H9 (cell line): ENCODE measurements around the gene CD300C. TPM values are rescaled to one million over a fixed set of nuclear protein-coding genes. Genes with fewer than 3 reads are reported as not detected.

Experiments
- DNase-seq: peaks from one replicate; pipeline ENCODE4 v3.0.0-alpha.2; 2017
- H2AFZ ChIP-seq: one replicate; pipeline ENCODE4 v1.6.1; 2013; ENCODE audit warnings: mild to moderate bottlenecking, low read length, control low read depth, moderate library complexity
- H2AK5ac ChIP-seq: 2 replicates; pipeline ENCODE4 v1.6.1; 2013; ENCODE audit warnings: low read length, control low read depth, mixed read lengths; ENCODE audit not compliant: insufficient read length
- H2BK120ac ChIP-seq: one replicate; pipeline ENCODE4 v1.6.1; 2013; ENCODE audit warnings: low read depth, mild to moderate bottlenecking, low read length, control low read depth, inconsistent platforms; ENCODE audit not compliant: poor library complexity, severe bottlenecking
- H2BK12ac ChIP-seq: 2 replicates; pipeline ENCODE4 v1.6.1; 2013; ENCODE audit warnings: low read length, control low read depth, mixed read lengths, low read depth; ENCODE audit not compliant: insufficient read length
- H2BK15ac ChIP-seq: 2 replicates; pipeline ENCODE4 v1.6.1; 2013; ENCODE audit warnings: low read depth, low read length, control low read depth
- H2BK20ac ChIP-seq: one replicate; pipeline ENCODE4 v1.6.1; 2013; ENCODE audit warnings: low read depth, mild to moderate bottlenecking, low read length, control low read depth, inconsistent platforms; ENCODE audit not compliant: poor library complexity, severe bottlenecking
- H2BK5ac ChIP-seq: 2 replicates; pipeline ENCODE4 v1.6.1; 2013; ENCODE audit warnings: low read length, control low read depth, mixed read lengths; ENCODE audit not compliant: insufficient read length
- H3K14ac ChIP-seq: 2 replicates; pipeline ENCODE4 v1.6.1; 2013; ENCODE audit warnings: low read length, control low read depth; ENCODE audit not compliant: insufficient read depth
- H3K18ac ChIP-seq: 2 replicates; pipeline ENCODE4 v1.6.1; 2013; ENCODE audit warnings: low read depth, mild to moderate bottlenecking, mixed read lengths, low read length, control low read depth; ENCODE audit not compliant: insufficient read length
- H3K23ac ChIP-seq: 2 replicates; pipeline ENCODE4 v1.6.1; 2013; ENCODE audit warnings: low read length, control low read depth, mixed read lengths, low read depth; ENCODE audit not compliant: insufficient read length
- H3K23me2 ChIP-seq: 2 replicates; pipeline ENCODE4 v1.6.1; 2013; ENCODE audit warnings: low read depth, mild to moderate bottlenecking, mixed read lengths, low read length, control low read depth; ENCODE audit not compliant: insufficient read length, poor library complexity, severe bottlenecking
- H3K27ac ChIP-seq: 2 replicates; pipeline ENCODE4 v1.5.1; 2013; ENCODE audit warnings: low read length, control low read depth, mixed read lengths, low read depth; ENCODE audit not compliant: insufficient read length
- H3K27me3 ChIP-seq: 2 replicates; pipeline ENCODE4 v1.6.1; 2013; ENCODE audit warnings: low read length, control low read depth, inconsistent platforms; ENCODE audit not compliant: insufficient read depth
- H3K4ac ChIP-seq: 2 replicates; pipeline ENCODE4 v1.6.1; 2013; ENCODE audit warnings: low read depth, mild to moderate bottlenecking, control low read depth, inconsistent platforms, low read length, moderate library complexity
- H3K4me1 ChIP-seq: 2 replicates; pipeline ENCODE4 v1.6.1; 2013; ENCODE audit warnings: low read length, control low read depth, inconsistent platforms; ENCODE audit not compliant: insufficient read depth
- H3K4me2 ChIP-seq: 2 replicates; pipeline ENCODE4 v1.6.1; 2013; ENCODE audit warnings: low read length, control low read depth, mixed read lengths; ENCODE audit not compliant: insufficient read length, insufficient read depth
- H3K56ac ChIP-seq: 2 replicates; pipeline ENCODE4 v1.6.1; 2013; ENCODE audit warnings: low read depth, mild to moderate bottlenecking, mixed read lengths, low read length, control low read depth; ENCODE audit not compliant: insufficient read length
- H3K79me1 ChIP-seq: 2 replicates; pipeline ENCODE4 v1.6.1; 2013; ENCODE audit warnings: low read depth, mild to moderate bottlenecking, moderate library complexity, low read length, control low read depth, inconsistent platforms; ENCODE audit not compliant: insufficient read depth, poor library complexity, severe bottlenecking
- H3K79me2 ChIP-seq: 2 replicates; pipeline ENCODE4 v1.6.1; 2013; ENCODE audit warnings: low read length, control low read depth, inconsistent platforms; ENCODE audit not compliant: insufficient read depth
- H3K9ac ChIP-seq: 2 replicates; pipeline ENCODE4 v1.6.1; 2013; ENCODE audit warnings: low read length, control low read depth, mixed read lengths; ENCODE audit not compliant: insufficient read length; ENCODE audit errors: extremely low read depth
- H3K9me3 ChIP-seq: one replicate; pipeline ENCODE4 v1.6.1; 2013; ENCODE audit warnings: low read depth, low read length, inconsistent platforms; ENCODE audit not compliant: control insufficient read depth
- H3T11ph ChIP-seq: one replicate; pipeline ENCODE4 v1.6.1; 2013; ENCODE audit warnings: mild to moderate bottlenecking, low read length, control low read depth, inconsistent platforms
- H4K20me1 ChIP-seq: one replicate; pipeline ENCODE4 v1.6.1; 2013; ENCODE audit not compliant: control insufficient read depth, insufficient read length, insufficient read depth
- H4K5ac ChIP-seq: 2 replicates; pipeline ENCODE4 v1.6.1; 2013; ENCODE audit warnings: low read depth, mild to moderate bottlenecking, mixed read lengths, low read length, control low read depth; ENCODE audit not compliant: insufficient read length
- H4K8ac ChIP-seq: replicated peaks from 2 replicates; pipeline ENCODE4 v1.6.1; 2013; ENCODE audit warnings: low read length, control low read depth, mixed read lengths, low read depth; ENCODE audit not compliant: insufficient read length
- H4K91ac ChIP-seq: 2 replicates; pipeline ENCODE4 v1.6.1; 2013; ENCODE audit warnings: low read depth, mild to moderate bottlenecking, moderate library complexity, mixed read lengths, low read length, control low read depth; ENCODE audit not compliant: insufficient read length
- H3K27ac Mint-ChIP-seq, 3 experiments: 2 replicates in 2 of 3; 3 replicates in 1 of 3; pipeline ENCODE4 v1.8.0; 2020 to 2021; ENCODE audit warnings: mixed read lengths in 3 of 3, mild to moderate bottlenecking in 1 of 3, moderate library complexity in 1 of 3
- H3K27me3 Mint-ChIP-seq: 2 replicates; pipeline ENCODE4 v1.8.0; 2021; ENCODE audit warnings: low read depth, mild to moderate bottlenecking, moderate library complexity, mixed read lengths
- H3K36me3 Mint-ChIP-seq, 3 experiments: 2 replicates in 2 of 3; 3 replicates in 1 of 3; pipeline ENCODE4 v1.8.0; 2020 to 2021; ENCODE audit warnings: low read depth in 3 of 3, mixed read lengths in 3 of 3; ENCODE audit not compliant: insufficient read depth in 1 of 3
- H3K4me1 Mint-ChIP-seq, 2 experiments: 2 replicates each; pipeline ENCODE4 v1.8.0; 2020; ENCODE audit warnings: mixed read lengths in 2 of 2
- H3K4me3 Mint-ChIP-seq, 2 experiments: 2 replicates in 1 of 2; 3 replicates in 1 of 2; pipeline ENCODE4 v1.8.0; 2020 to 2021; ENCODE audit warnings: mild to moderate bottlenecking in 2 of 2, mixed read lengths in 2 of 2, moderate library complexity in 1 of 2
- H3K9me3 Mint-ChIP-seq, 2 experiments: 2 replicates in 1 of 2; 3 replicates in 1 of 2; pipeline ENCODE4 v1.8.0; 2020; ENCODE audit warnings: mild to moderate bottlenecking in 2 of 2, mixed read lengths in 2 of 2, moderate library complexity in 1 of 2
- CTCF ChIP-seq: fragments of 200-600 bp; sonication (generic); conservative IDR thresholded peaks from 3 replicates; pipeline ENCODE4 v1.8.0; 2021; ENCODE audit warnings: antibody characterized with exemption, mild to moderate bottlenecking
- WGBS: extraction: QIAGEN DNeasy Blood & Tissue Kit; methylation state at CpG from one replicate; pipeline ENCODE4 v1.1.7; 2013; ENCODE audit warnings: missing lambda C conversion rate, low lambda C conversion rate, mixed read lengths; ENCODE audit not compliant: insufficient read length; ENCODE audit errors: extremely low coverage; 5-methylcytosine and 5-hydroxymethylcytosine counted together
- total RNA-seq: library from RNA; stranded (reverse); gene quantifications from 2 replicates; pipeline ENCODE4 v1.2.1, GENCODE V29; 2021

CD300C gene
- total RNA-seq, 1 experiment from 2014 or later = not detected

GRCh38 chr17:74525465-74525725 is 20.5 kb downstream of the CD300C start:
- H4K5ac ChIP-seq = no peak overlapping the region
- no peaks in the 10 kb centered on the region for H3K79me1 ChIP-seq
- H3K56ac ChIP-seq = no peak overlapping the region
- H3K23me2 ChIP-seq = no peaks in the 10 kb centered on the region
- H3K27me3 Mint-ChIP-seq = peaks cover 72% of the 10 kb centered on the region
- no peak overlapping the region for H2BK15ac ChIP-seq
- WGBS = no CpG with 5 or more reads among the region's 1 CpG
- no peak overlapping the region for H2BK20ac ChIP-seq
- no peak overlapping the region for H4K8ac ChIP-seq
- no peak for TF ChIP-seq CTCF
- H3K9ac ChIP-seq = no peak overlapping the region
- H3K9me3 Mint-ChIP-seq = peaks cover 0 to 6% of the 10 kb centered on the region in 2 experiments; a peak in 4 of 5 replicates
- H3K79me2 ChIP-seq = no peaks in the 10 kb centered on the region
- DNase-seq = no peak
- H3K4me2 ChIP-seq = no peak overlapping the region
- no peak overlapping the region for H2BK12ac ChIP-seq
- H3K14ac ChIP-seq = no peak overlapping the region
- no peak overlapping the region for H2AFZ ChIP-seq
- no peak overlapping the region for H3T11ph ChIP-seq
- H3K36me3 Mint-ChIP-seq = no peaks in the 10 kb centered on the region; a peak in 1 of 7 replicates
- H3K27me3 ChIP-seq = no peaks in the 10 kb centered on the region
- no peaks in the 10 kb centered on the region for H3K4me1 ChIP-seq
- H2BK5ac ChIP-seq = no peak overlapping the region
- no peak overlapping the region for H2AK5ac ChIP-seq
- no peak overlapping the region for H3K4me3 Mint-ChIP-seq
- H2BK120ac ChIP-seq = no peak overlapping the region
- H3K27ac ChIP-seq = no peak overlapping the region
- H4K91ac ChIP-seq = no peak overlapping the region
- H3K9me3 ChIP-seq = no peaks in the 10 kb centered on the region
- no peaks in the 10 kb centered on the region for H3K4me1 Mint-ChIP-seq
- H3K18ac ChIP-seq = no peak overlapping the region
- H3K4ac ChIP-seq = no peak overlapping the region
- H3K27ac Mint-ChIP-seq = no peak overlapping the region
- H4K20me1 ChIP-seq = no peaks in the 10 kb centered on the region
- no peak overlapping the region for H3K23ac ChIP-seq
